NCI-H146 treated with DMSO at 0.1 percent for 48 hours (cell line): Measurements from ENCODE around the gene NFKBIB.
A peak's percentile ranks its signal among the peaks of the same experiment; 100 is the strongest.
"Not testable (repeated sequence)": the region's sequence is repeated elsewhere in the genome, so short reads cannot be mapped to it uniquely, and the experiment has no call there.

ENCODE experiments used
- DNase-seq: peaks from one replicate; lab custom pipeline; 2025; ENCODE audit not compliant: unreplicated experiment; lab: John Stamatoyannopoulos, UW

NFKBIB gene, protein sequence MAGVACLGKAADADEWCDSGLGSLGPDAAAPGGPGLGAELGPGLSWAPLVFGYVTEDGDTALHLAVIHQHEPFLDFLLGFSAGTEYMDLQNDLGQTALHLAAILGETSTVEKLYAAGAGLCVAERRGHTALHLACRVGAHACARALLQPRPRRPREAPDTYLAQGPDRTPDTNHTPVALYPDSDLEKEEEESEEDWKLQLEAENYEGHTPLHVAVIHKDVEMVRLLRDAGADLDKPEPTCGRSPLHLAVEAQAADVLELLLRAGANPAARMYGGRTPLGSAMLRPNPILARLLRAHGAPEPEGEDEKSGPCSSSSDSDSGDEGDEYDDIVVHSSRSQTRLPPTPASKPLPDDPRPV

DNA sequence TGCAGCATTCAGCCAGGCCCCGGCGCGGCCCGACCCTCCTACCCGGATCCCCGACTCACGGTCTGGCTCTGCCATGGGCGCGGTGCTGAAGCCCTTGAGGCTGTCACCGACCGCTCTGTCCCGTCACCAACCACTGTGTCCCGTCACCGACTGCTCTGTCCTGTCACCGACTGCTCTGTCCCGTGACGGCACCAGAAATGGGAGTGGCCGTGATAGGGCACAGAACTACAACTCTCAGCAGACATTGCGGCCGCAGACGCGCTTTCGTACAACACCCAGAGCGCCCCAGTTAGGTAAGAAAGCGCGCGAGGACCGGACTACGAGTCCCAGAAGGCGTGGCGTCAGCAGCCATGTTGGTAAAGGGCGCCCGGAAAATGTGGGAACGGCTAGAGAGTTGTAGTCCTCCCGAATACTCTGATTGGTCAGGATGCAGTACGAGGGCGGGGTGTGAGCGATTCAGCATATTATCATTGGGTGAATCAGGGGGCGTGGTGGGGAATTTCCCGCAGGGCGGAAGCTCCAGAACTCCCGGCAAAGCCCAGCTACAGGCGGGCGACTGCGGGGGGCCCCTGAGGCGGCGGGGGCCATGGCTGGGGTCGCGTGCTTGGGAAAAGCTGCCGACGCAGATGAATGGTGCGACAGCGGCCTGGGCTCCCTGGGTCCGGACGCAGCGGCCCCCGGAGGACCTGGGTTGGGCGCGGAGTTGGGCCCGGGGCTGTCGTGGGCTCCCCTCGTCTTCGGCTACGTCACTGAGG is at the start of gene NFKBIB, which contains the start of gene SIRT2:
Gene NFKBIB (plus strand): TSS at position 523 of the 755 bp plus-strand sequence. CDS start 64 bp downstream, at position 587.
Gene SIRT2 (minus strand): TSS at position 172 of the 755 bp plus-strand sequence. CDS start 97 bp downstream, at position 75.
- peak; percentile 99 for DNase-seq

DNA sequence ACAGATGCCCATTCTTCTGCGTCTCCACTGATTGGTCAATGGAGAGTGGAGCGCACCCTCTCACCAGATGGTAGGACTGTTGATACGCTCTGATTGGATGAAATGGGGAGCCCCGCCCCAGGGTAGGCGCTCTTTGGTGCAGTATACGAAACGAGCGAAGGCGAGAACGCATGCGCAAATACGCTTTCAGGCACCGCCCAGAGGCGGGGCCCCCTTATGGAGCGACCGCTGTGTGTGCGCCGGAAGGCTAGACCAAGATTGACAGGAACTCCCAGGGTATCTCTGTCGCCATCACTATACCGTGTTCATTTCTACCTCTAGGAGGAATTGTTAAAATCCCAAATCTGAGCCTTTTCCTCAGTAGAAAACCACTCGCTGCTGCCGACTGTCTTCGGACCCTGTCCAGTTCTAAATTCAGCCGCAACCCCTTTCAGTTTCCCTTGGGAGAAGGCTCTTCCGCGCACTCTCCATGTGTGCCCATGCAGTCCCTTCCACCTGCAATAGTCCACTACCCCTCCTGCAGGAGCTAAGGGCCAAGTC is 49.3 kb upstream of the NFKBIB start:
- DNase-seq, result no peak

DNA sequence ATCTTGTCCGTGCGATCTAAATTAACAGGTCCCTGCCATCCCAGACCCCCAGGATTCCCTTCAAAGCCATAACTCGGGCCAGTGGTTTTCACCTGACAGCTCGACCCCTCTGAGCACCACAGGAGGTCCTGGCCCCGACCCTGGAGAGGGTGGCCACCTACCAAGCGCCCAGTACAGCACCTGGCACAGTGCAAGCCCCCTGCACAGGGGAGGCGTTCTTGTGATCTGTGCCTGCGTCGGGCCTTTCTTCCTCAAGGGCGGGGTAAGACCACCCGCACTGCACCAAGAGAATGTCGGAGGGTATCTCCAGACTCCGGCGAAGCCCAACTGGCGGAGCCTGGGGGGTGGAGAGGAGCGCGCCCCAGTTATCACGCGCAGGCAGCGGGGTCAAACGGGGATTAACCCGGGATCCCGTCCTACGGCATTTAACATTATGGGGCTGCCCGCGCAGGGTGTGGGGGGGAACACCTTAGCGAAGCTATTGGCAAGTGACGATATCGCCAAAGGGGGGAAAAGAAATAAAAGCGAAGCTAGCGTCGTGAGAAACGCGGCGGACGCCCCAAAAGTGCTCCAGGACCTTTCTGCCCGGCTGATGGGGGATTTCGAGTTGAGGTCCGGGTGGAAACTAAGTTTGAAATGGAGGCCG is 48.7 kb upstream of the NFKBIB start:
- peak; percentile 68 for DNase-seq

DNA sequence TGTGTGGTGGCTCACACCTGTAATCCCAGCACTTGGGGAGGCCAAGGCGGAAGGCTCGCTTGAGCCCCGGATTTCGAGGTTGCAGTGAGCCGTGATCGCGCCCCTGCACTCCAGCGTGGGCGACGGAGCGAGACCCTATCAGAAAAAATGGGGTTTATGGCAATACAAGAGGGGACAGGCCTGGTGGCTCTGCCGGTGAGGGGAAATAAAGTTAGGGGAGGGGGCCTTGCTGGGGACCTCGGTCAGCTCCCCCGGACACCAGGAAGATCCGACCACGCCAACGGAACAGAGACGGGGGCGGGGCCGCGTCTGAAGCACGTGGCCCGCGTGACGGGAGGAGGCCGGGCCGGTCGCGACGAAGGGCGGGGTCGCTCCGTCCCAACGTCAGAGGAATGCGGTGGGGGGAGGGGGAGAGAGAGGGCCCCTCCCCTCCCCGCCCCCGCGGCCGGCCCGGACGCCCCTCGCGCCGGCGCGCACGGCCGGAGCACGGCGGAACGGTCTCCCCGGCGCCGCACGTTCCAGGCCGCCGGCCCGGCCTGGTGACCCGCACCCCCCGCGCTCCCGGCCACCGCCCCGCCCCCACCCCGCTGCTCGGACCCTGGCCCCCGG is 48.0 kb upstream of the NFKBIB start:
- peak; percentile 77 for DNase-seq

DNA sequence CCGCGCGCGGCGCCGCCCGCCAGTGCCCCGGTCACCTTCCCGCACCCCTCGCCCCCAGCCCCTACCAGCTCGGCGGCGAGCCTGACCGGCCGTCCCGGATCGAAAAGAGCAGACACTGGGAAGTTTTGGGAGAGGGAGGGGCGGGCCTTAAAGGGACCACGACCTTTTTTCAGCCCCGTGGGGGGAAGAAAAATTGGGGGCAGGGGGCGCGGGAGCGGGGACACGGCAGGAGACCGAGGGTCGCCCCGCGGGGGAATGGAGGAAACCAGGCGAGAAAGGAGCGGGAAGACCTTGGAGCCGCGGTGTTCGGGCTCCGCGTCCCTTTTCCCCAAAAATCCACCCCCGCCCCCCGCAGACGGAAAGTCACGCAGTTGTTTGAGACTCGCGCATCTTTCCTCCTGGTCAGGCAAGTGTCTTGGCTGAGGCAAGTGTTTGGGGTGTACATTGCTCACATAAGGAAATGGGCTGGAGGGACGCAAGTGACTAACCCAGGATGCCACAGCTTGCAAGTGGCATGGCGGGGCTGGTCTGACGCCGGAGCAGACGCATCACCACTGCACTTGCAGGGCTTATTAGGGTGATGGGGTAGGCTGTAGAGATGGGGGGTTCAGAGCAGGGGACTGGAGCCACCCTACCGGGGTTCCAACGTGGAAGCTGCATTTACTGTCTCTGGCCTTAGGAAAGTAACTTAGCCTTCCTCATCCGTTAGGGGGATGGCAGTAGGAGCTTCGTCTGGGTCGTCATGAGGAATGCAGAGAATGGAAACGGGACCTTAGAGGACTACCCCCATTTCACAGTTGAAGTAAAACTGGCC is 47.3 kb upstream of the NFKBIB start:
- no peak for DNase-seq

DNA sequence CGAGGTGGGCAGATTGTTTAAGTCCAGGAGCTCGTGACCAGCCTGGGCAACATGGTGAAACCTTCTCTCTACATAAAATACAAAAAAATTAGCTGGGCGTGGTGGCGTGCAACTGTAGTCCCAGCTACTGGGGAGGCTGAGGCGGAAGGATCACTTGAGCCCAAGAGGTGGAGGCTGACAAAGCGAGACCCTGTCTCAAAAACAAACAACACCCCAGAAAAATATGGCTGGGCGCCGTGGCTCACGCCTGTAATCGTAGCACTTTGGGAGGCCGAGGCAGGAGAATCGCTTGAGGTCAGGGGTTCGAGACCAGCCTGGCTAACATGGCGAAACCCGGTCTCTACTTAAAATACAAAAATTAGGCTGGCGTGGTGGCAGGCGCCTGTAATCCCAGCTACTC is 46.6 kb upstream of the NFKBIB start:
- no peak for DNase-seq

DNA sequence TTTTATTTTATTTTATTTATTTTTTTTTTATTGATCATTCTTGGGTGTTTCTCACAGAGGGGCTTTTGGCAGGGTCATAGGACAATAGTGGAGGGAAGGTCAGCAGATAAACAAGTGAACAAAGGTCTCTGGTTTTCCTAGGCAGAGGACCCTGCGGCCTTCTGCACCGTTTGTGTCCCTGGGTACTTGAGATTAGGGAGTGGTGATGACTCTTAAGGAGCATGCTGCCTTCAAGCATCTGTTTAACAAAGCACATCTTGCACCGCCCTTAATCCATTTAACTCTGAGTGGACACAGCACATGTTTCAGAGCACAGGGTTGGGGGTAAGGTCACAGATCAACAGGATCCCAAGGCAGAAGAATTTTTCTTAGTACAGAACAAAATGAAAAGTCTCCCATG is 44.8 kb upstream of the NFKBIB start:
- not testable (repeated sequence) for DNase-seq

DNA sequence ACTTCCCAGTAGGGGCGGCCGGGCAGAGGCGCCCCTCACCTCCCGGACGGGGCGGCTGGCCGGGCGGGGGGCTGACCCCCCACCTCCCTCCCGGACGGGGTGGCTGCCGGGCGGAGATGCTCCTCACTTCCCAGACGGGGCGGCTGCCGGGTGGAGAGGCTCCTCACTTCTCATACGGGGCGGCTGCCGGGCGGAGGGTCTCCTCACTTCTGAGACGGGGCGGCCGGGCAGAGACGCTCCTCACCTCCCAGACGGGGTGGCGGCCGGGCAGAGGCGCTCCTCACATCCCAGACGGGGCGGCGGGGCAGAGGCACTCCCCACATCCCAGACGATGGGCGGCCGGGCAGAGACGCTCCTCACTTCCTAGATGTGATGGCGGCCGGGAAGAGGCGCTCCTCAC is 44.0 kb upstream of the NFKBIB start:
- DNase-seq, result not testable (repeated sequence)

DNA sequence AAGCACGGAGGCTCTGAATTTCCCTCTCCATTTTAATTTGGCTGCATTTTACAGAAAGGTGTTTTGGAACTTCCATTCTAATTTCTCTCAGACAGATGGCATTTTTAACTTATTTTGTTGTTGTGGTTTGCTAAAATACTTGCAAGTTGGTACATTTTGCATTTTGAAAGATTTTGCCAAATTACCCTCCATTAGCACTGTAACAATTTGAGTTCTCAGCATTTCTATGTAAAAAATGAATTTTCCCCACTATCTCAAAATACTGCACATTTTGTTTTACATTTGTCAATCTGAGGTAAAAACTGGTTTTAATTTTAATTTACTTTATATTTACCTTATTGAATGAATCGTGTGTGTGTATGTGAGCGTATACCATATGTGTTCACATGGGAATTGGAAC is 43.0 kb upstream of the NFKBIB start:
- no peak for DNase-seq

DNA sequence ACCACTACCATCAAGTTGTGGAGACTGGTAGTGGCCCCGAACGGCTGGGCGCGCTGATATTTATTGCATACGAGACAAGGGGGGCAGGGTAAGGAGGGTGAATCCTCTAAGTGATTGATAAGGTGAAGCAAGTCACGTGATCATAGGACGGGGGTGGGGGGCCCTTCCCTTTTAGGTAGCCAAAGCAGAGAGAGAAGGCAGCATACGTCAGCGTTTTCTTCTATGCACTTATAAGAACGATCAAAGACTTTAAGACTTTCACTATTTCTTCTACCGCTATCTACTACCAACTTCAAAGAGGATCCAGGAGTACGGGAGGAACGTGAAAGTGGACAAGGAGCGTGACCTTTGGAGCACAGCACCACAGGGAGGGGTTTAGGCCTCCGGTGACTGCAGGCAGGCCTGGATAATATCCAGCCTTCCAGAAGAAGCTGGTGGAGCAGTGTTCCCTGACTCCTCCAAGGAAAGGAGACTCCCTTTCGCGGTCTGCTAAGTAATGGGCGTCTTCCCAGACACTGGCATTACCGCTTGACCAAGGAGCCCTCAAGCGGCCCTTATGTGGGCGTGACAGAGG is 40.1 kb upstream of the NFKBIB start:
- DNase-seq, result not testable (repeated sequence)

DNA sequence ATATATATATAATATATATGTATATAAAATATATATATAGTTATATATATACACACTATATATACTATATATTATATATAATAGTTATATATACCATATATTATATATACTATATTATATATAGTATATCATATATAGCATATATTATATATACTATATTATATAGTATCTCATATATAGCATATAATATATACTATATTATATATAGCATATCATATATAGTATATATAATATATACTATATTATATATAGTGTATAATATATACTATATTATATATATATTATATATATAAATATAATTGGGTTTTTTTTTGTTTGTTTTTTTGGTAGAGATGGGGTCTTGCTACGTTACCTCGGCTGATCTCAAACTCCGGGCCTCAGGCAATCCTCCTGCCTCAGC is 38.4 kb upstream of the NFKBIB start:
- DNase-seq, result no peak

DNA sequence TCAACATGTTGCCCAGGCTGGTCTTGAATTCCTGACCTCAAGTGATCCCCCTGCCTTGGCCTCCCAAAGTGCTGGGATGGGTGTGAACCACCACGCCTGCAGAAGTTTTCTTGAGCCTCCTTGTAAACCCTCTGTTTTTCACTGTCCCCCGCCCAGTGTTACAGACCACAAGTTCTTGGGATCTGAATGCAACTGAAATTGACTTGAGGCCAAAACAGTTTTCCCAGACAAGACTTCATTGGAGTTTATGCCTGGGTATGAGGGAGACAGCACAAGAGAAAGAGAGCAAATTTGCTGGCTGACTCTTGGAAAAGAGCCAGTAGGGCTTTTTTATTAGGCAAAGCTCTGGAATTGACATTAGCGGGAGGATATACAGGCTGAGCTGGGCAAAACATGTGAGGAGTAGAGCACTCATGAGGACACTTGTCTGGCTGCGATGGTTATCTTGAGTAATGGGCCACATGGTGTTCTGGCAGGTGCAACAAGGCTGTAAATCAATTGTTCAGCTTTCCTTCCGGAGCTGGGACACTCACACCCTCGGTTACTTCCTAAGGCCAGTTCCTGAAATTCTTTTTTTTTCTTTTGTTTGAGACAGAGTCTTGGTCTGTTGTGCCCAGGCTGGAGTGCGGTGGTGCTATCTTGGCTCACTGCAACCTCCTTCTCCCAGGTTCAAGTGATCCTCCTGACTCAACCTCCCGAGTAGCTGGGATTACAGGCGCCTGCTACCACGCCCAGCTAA is 37.3 kb upstream of the NFKBIB start:
- peak; percentile 86 for DNase-seq

DNA sequence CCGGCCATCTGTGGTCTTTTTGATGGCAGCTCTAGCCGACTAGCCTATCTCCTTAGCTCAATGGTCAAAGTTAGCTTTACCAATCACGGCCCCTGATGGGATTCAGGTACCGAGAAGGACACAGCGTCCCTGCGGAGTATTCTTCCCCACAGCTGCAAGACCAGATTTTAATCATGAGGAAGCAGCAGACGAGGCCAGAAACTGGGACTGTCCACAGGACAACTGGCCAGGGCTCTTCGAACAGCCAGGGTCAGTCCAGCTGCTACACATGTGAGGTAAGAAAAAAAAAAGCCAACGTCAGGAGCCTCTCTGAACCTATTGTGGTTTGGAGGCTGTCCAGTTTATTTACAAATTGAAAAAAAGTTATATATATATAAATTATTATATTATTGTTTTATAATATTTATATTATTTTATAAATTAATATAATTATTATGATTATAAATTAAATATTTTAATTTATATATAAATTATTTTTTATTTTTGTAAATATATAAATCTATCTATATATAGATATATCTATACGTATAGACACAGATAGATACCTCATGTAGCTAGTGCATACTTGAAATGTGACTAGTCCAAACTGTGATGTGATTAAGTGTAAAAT is 32.5 kb upstream of the NFKBIB start:
- no peak for DNase-seq

DNA sequence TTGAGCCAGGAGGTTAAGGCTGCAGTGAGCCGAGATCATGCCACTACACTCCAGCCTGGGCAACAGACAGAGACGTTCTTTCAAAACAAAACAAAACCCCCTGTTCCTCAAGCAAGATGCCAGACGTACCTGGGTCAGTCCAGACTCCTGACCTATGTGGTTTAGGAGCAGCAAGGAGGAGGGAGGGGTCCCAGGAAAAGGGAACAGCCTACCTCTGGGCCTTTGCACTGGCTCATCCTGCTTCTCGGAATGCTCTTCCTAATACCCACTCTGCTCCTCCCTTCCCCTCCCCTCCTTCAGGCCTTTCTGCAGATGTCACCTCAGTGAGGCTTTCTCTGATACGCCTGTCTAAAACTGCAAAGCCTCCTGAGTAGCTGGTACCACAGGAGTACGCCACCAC is 31.2 kb upstream of the NFKBIB start:
- no peak for DNase-seq

DNA sequence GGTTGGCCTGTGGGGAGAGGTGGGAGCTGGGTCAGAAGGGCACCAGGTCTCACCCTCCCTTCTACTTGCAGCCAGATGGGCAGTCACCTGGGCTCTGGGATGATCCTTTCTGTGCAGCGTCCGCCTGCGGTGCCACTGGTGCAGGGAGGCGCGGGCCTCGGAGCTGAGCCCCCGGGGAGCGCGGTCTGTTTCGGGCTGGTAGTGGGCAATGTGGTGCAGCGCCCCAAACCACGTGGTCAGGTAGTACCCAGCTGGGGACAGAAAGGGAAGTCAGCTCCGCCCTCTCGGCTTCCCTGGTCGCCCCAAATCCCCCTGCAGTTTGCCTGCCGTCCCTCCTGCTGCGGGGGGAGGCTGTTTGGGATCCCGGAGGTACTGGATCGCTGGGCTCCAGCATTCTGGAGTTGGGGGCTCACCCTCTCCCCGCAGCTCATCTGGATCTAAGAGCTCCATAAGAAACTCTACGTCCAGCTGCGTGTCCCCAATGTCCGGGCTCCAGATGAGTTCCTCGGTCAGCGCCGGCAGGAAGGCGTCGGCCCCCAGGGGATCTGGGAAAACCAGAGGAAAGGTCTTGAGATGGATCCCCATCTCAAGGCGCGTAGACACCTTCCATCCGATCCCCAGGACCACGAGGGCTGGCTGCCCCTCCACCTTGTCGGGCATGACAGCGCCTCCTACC is 30.5 kb upstream of the NFKBIB start:
- DNase-seq, result no peak

DNA sequence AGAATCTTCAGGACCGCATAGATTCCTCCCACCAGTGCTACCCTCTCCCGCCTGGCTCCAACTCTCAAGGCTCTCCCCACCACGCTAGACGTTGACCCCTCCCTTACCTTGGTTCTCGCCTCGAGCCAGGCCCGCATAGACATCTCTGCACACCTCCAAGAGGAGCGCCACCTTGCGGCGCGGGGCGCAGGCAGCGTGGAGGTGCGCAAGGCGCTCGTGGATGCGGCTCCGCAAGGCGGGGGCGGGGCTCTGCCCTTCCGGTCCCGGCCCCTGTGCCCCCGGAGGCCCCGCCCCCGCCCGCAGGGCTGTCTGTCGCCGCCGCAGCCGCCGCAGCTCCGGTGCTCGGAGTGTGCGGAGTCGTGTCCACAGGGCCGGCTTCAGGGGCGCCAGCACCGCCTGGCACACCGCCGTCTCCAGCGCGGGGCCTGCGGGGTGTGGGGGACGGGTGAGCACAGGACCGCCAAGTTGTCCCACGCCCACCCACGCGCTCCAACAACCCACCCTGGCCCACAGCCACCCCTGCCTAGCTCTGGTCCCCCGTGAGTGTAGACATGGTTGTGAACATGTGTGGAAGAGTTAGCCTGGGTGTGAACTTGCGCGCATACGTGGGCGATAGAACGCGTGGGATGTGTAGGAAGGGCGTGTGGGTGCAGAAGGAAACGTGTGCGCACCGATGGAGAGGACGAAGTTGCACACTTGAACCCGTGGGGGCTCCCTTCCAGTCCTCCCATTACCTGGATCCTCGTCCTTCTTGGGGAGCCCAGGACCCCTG is 29.7 kb upstream of the NFKBIB start:
- DNase-seq, result no peak

DNA sequence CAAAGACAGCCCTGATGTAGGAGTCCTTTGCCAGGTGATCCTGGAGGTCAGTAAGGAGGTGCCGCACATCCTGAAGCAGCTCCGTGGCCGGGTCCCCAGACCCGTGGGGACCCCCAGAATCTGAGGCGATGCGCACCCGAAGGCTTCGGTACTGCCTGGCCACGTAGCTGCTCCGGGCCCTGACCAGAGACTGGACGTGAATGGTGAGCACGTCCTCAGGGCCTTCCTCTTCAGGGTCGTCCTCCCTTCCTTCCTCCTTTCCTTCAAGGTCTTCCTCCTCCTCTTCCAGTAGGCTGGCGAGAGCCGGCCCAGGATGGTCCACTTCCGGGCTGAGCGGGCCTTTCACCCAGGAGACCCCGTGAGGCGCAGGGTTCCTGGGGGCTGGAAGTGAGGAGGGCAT is 29.2 kb upstream of the NFKBIB start:
- no peak for DNase-seq
